Activated T-helper 1 cell treated with anti-CD3 and anti-CD28 coated beads, Interleukin-2, amount 50 U/mL, for 16 hours (primary cell): Measurements from ENCODE around the gene ULBP1.
"Not testable (repeated sequence)": the region's sequence is repeated elsewhere in the genome, so short reads cannot be mapped to it uniquely, and the experiment has no call there.

Experiments
- DNase-seq, 2 donors: peaks; one replicate each; pipeline ENCODE4 v3.0.0-alpha.2; 2020; ENCODE audit warnings: low read depth in 1 of 2, low spot score in 1 of 2

ULBP1 gene

GRCh38 chr6:149974394-149974793 is 10.7 kb downstream of the ULBP1 start:
- DNase-seq: not testable (repeated sequence)

GRCh38 chr6:149974825-149975224 is 11.1 kb downstream of the ULBP1 start:
- DNase-seq: no peak

DNA sequence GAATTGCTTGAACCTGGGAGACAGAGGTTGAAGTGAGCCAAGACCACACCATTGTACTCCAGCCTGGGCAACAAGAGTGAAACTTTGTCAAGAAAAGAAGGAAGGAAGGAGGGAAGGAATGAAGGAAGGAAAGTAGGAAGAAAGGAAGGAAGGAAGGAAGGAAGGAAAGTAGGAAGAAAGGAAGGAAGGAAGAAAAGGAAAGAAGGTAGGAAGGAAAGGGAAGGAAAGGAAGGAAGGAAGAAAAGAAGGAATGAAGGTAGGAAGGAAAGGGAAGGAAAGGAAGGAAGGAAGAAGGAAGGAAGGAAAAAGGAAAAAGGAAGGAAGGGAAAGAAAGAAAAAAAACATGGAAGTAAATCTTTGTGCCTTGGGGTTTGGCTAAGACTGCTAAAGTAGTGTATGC is 11.7 kb downstream of the ULBP1 start:
- no peak for DNase-seq

- no peak for DNase-seq
Observed at GRCh38 chr6:149977221-149977620, 13.5 kb downstream of the ULBP1 start.

- no peak for DNase-seq
Observed at GRCh38 chr6:149978610-149979009, 14.9 kb downstream of the ULBP1 start.

DNA sequence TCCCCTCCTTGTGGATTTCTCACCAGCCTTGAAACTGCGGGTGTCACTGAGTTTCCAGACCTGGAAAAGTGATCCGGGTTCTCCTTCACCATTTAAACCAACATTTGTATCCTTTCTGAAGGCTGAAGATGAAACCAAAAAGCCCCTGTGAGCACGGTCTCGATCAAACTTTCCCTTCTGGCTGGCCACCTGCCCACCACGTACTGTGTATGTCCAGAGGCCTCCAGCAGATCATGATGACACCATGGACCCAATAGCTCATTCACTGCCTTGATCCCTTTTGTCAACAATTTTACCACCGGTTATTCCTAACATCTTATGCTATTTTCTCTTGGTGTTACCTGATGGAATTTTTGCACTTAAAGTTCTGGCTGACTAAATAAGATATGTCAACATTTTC is 15.6 kb downstream of the ULBP1 start:
- no peak for DNase-seq

DNA sequence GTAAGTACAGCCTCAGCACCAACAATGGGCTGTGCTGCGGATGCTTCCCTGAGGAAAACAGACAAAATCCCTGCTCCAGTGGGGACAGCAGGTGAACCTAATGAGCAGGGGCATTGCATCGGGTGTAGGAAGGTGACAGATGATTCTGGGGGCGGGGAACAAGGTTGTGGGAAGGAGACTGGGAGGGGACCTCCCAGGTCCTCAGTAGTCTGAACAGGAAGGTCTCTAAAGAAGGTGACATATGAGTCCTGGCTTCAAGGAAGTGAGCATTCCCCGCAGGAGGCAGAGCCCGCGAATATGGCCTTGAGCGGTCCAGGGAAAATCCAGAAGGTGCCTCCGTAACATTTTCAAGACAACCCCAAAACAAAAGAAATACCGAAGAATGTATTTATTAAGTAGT is 19.4 kb downstream of the ULBP1 start:
- DNase-seq: no peak

DNA sequence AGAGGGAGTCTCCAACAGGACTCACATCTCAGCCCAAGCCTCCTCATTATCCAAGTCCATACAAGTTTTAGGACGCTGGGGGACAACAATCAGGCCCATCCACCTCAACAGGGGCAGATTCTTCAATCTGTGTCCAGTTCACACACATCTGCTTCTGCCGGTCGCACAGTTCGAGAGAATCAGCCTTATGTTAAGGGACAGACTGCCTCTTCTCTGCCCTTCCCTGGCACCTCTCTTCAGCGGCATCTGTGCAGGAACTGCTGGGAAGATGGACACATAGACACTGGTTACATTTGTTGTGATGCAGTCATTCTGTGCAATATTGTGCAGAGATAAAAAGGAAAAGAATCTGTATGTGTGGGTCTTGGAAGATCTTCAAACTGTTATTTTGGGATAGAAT is 21.0 kb downstream of the ULBP1 start:
- no peak for DNase-seq

- no peak for DNase-seq
Observed at GRCh38 chr6:149985481-149985937, 21.8 kb downstream of the ULBP1 start.

DNA sequence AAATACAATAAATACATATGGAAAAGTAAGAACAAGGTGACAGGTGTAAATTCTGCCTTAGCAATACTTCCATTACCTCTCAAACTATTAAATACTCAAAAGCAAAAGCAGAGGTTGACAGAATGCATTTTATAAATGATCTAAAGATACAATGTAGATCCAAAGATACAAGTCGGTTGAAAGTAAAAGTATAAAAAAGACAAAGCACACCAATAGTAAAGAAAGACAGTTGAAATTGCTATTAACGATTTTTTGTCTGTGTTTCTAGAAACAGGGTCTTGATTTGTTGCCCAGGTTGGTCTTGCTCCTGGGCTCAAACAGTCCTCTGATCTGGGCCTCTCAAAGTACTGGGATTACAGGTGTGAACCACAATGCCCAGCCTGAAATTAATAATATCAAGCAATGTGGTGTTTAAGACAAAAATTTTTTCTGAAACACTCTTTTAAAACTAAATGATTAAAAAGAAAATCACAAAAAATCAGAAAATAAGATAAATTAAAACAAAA is 23.9 kb downstream of the ULBP1 start:
- DNase-seq: no peak

DNA sequence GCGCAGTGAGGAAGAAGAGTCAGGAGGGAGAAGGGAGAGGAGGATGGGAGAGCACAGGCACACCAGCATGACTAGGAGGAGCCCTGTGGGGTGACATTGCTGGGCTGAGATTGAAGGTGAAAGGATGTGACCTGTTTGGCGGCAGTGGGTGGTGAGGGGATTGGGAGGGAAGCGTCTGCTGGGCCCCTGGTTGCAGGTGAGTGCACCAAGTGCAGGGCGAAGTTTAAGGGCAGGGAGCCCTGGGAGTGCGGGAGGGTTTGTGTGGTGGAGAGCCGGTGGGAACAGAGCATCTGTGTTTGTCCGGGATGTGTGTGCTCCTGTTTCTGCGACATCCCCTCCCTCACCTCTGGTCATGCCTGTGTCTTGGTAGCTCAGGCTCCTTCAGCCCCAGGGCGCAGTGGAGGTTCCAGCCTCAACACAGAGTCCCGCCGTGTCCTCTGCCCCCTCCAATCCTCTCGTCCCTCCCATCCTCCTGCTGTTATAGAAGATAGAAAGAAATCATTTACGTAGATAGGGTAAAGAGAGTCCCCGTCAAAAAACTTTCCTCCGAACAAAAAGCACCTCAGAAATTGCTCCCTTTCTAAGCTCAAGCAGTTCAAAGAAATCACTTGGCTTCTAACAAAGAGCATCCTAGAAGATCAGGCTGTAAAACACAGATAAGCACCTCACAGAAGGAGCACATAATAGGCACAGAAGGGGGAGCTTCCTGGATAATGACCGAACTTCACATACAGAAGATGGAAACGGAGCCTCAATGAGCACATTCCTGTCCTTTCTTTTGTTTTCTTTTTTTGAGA is 25.0 kb downstream of the ULBP1 start:
- DNase-seq: no peak

DNA sequence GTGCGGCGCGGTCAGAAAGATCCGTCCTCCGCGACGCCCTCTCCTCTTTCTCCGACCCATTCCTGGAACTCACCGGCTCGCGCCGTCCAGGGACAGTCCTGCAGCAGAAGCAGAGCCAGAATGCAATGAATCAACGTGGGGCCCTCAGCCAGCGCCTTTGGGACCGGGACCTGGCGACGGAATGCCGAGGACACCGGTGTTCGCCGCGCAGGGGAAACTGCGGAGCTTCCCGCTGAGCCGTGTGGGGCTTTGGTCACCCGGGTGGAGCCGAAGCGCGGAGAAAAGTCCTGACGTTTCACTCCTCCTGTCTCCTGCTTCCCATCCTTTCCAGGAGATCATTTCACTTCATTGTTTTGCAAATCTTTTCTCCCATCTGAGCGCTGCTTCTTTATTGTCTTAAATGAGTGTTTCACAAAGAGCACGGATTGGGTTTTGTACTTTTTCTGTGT is 26.5 kb downstream of the ULBP1 start:
- DNase-seq: no peak

DNA sequence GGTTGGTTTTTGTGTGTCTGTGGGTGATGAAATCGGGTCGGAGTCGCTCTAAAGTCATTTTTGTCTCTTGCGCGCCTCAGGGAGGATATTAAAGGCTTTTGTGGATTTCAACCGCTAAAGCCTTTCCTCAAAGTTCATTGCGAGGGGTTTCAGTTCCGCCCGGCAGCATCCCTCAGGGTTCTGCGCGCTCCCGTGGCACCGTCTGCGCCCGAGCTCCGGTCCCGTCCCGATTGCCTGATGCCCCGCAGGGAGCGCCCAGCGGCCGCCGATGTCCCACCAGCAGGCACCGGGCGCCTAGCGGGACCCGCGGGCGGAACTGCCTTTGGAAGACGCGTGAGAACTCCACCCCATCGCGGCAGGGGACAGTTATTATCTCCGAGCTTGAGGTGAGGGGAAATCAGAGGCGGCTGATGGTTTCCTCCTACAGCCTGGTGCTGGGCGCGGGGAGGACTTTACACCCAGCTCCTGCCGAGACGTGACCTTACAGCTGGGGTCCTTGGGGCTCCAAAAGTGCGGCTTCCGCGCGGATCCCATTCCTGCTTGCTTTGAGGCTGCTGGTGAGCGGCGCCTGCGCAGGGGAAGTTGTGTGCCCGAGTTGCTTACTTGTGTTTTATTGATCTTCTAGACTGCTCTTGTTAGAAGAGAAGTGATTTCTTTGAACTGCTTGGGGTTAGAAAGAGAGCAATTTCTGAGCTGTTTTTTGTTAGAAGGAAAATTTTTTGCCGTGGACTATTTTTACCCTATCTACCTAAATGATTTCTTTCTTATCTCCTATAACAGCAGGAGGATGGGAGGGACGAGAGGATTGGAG is 27.1 kb downstream of the ULBP1 start:
- no peak for DNase-seq

DNA sequence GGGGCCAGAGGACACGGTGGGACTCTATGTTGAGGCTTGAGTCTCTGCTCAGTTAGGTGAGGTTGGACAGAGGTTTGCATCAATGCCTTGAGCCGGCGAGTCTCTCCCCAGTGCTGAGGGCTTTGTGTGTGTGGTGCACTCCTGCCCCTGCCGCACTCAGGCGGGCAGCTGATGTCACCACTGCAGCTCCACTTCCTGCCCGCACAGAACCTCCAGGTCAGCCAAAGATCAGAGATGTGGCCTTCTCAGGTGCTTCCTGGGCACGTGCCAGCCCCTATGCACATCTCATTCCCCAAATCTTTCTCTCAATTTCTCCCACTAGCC is 27.7 kb downstream of the ULBP1 start:
- not testable (repeated sequence) for DNase-seq

DNA sequence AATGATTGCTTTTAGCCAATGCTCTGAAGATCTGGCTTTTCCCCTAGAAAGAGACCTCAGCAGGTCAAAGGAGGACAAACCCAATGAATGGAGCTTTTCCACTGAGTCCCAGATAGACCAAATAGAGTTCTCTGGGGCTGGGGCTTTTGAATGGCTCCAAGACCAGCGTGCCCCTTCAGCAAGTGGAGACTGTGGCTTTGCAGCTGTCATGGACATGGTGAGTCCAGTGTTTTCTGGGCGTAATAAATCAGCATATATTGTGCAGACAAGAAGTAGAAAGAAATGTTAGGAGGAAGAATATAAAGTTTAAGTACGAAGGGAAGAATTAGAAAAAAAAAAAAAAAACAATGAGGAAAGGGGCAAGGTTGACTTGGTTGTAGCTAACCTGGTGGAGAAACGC is 28.1 kb downstream of the ULBP1 start:
- DNase-seq: no peak

GRCh38 chr6:149995235-149995750 is 31.6 kb downstream of the ULBP1 start:
- no peak for DNase-seq

GRCh38 chr6:149995971-149996370 is 32.2 kb downstream of the ULBP1 start:
- DNase-seq: no peak

GRCh38 chr6:149999636-150000035 is 35.9 kb downstream of the ULBP1 start:
- no peak for DNase-seq

DNA sequence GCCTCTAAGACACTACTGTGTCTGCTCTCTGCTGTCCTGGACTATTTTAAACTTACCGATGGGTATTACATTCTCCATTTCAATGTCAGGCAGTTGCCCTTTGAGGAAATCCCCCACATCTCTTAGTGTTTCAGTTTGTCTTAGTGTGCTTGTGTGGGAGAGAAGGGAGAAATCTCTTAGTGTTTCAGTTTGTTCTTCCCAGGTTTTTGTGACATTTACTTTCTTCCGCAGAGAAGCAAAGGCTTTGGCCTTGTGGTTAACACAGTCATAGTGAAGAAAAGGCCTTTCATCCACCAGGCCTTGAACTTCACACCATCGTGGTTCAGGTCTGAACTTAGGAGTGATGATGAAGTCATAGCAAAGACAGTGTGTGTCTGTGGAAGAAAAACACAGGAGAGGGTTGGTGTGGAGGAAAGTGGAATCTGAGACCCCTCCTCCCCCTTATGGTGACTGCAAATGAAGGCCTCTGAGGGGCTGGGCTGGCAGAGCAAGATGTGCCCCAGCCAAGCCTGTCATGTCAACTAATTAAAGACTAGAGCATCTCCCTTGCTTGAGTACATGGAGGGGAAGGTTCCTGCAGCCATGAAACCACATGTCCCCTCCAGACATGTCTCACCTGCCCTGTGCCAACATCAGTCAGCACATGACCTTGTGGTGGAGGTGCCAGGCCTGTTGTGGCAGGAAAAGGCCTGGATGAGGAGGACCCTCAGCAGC is 37.7 kb downstream of the ULBP1 start:
- DNase-seq: no peak

GRCh38 chr6:150002710-150003109 is 39.0 kb downstream of the ULBP1 start:
- no peak for DNase-seq

DNA sequence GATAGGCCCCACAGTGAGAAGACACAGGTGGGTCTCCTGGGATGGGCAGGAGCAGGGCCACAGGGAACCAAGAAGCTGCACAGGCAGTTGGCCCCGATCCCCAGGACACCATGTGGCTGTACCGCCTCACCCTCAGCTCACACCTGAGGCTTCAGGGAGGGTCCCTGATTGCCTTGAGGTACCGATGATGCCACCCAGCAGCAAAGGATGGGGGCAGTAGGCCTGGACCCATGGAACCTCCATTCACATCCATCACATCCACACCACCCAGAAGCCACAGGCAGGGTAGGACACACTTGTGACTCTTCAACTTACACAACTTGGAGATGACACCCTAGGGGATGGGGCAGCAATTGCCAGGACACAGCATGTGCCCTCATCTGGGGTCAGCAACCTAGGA is 39.9 kb downstream of the ULBP1 start:
- DNase-seq: not testable (repeated sequence)
